SK-N-SH treated with all-trans-retinoic acid at 6 μM for 48 hours (cell line): ENCODE data around the gene GRAMD4.

ENCODE experiments used
- ATAC-seq: fragments of 200-7000 bp; cut with Tn5 transposase; 3 replicates; pipeline ENCODE4 v1.9.1; 2020; ENCODE audit warnings: mild to moderate bottlenecking, moderate library complexity
- ARNTL ChIP-seq: fragments of 450-650 bp; formaldehyde crosslinking; IDR thresholded peaks from 2 replicates; pipeline ENCODE4 v1.5.0; 2020; ENCODE audit warnings: low read depth, mild to moderate bottlenecking, moderate library complexity, borderline replicate concordance
- CSDC2 ChIP-seq: fragments of 250-450 bp; sonication (Bioruptor Pico); IDR thresholded peaks from 2 replicates; pipeline ENCODE4 v1.5.0; 2020; ENCODE audit warnings: mild to moderate bottlenecking, moderate library complexity
- CSRNP3 ChIP-seq: fragments of 250-450 bp; sonication (Bioruptor Pico); IDR thresholded peaks from 2 replicates; pipeline ENCODE4 v1.5.1; 2021; ENCODE audit warnings: mild to moderate bottlenecking, moderate library complexity
- ESRRG ChIP-seq: fragments of 250-450 bp; sonication (Bioruptor Pico); IDR thresholded peaks from 2 replicates; pipeline ENCODE4 v1.6.1; 2021; ENCODE audit warnings: mild to moderate bottlenecking
- GLIS3 ChIP-seq: fragments of 250-450 bp; sonication (Bioruptor Pico); IDR thresholded peaks from 2 replicates; pipeline ENCODE4 v1.5.0; 2020; ENCODE audit warnings: mild to moderate bottlenecking, moderate library complexity
- ISL1 ChIP-seq: fragments of 250-450 bp; sonication (Bioruptor Pico); IDR thresholded peaks from 2 replicates; pipeline ENCODE4 v2.1.2; 2022; ENCODE audit warnings: mild to moderate bottlenecking, moderate library complexity
- OSR1 ChIP-seq: fragments of 250-450 bp; sonication (Bioruptor Pico); IDR thresholded peaks from 2 replicates; pipeline ENCODE4 v1.8.0; 2022; ENCODE audit warnings: moderate library complexity, mild to moderate bottlenecking, inconsistent platforms
- PATZ1 ChIP-seq: fragments of 250-450 bp; sonication (Bioruptor Pico); IDR thresholded peaks from 2 replicates; pipeline ENCODE4 v1.8.0; 2020; ENCODE audit warnings: mild to moderate bottlenecking, moderate library complexity, borderline replicate concordance
- POU6F1 ChIP-seq: fragments of 250-450 bp; sonication (Bioruptor Pico); IDR thresholded peaks from 2 replicates; pipeline ENCODE4 v1.8.0; 2021; ENCODE audit warnings: low read depth, mild to moderate bottlenecking, moderate library complexity, borderline replicate concordance
- PPARA ChIP-seq: fragments of 250-450 bp; sonication (Bioruptor Pico); IDR thresholded peaks from 2 replicates; pipeline ENCODE4 v1.5.0; 2020; ENCODE audit warnings: mild to moderate bottlenecking, borderline replicate concordance
- RARB ChIP-seq: fragments of 250-450 bp; sonication (Bioruptor Pico); IDR thresholded peaks from 2 replicates; pipeline ENCODE4 v1.8.0; 2021; ENCODE audit warnings: mild to moderate bottlenecking, moderate library complexity
- SNAI2 ChIP-seq: fragments of 250-450 bp; sonication (Bioruptor Pico); IDR thresholded peaks from 2 replicates; pipeline ENCODE4 v1.5.0; 2020; ENCODE audit warnings: mild to moderate bottlenecking, moderate library complexity
- TCF4 ChIP-seq: fragments of 250-450 bp; sonication (Bioruptor Pico); IDR thresholded peaks from 2 replicates; pipeline ENCODE4 v1.8.0; 2021; ENCODE audit warnings: mild to moderate bottlenecking, moderate library complexity, borderline replicate concordance
- TOX ChIP-seq: fragments of 250-450 bp; sonication (Bioruptor Pico); IDR thresholded peaks from 2 replicates; pipeline ENCODE4 v1.8.0; 2021; ENCODE audit warnings: mild to moderate bottlenecking, moderate library complexity, borderline replicate concordance
- TSHZ2 ChIP-seq: fragments of 250-450 bp; sonication (Bioruptor Pico); IDR thresholded peaks from 2 replicates; pipeline ENCODE4 v1.5.0; 2020; ENCODE audit warnings: mild to moderate bottlenecking, moderate library complexity
- ZC3H10 ChIP-seq: fragments of 250-450 bp; sonication (Bioruptor Pico); IDR thresholded peaks from 2 replicates; pipeline ENCODE4 v1.5.1; 2021; ENCODE audit warnings: mild to moderate bottlenecking, moderate library complexity
- ZFP3 ChIP-seq: fragments of 250-450 bp; sonication (Bioruptor Pico); IDR thresholded peaks from 2 replicates; pipeline ENCODE4 v1.5.0; 2020; ENCODE audit warnings: mild to moderate bottlenecking, moderate library complexity
- ZFP30 ChIP-seq: fragments of 450-650 bp; formaldehyde crosslinking; IDR thresholded peaks from 2 replicates; pipeline ENCODE4 v1.5.0; 2022; ENCODE audit warnings: mild to moderate bottlenecking, moderate library complexity
- ZNF565 ChIP-seq: fragments of 450-650 bp; formaldehyde crosslinking; conservative IDR thresholded peaks from 2 replicates; pipeline ENCODE4 v1.5.0; 2020; ENCODE audit warnings: low read depth, mild to moderate bottlenecking, moderate library complexity
- ZNF70 ChIP-seq: fragments of 450-650 bp; formaldehyde crosslinking; IDR thresholded peaks from 2 replicates; pipeline ENCODE4 v1.5.0; 2020; ENCODE audit warnings: mild to moderate bottlenecking, moderate library complexity
- ZNF8 ChIP-seq: fragments of 450-650 bp; formaldehyde crosslinking; IDR thresholded peaks from 2 replicates; pipeline ENCODE4 v1.5.0; 2020; ENCODE audit warnings: mild to moderate bottlenecking, moderate library complexity

Gene GRAMD4

GRCh38 chr22:46654927-46655595 is 34.9 kb downstream of the GRAMD4 start:
- no peak for ATAC-seq
- TF ChIP-seq CSDC2 (CRISPR knock-in tag) (no peak), ZFP3 (CRISPR knock-in tag) (no peak), OSR1 (CRISPR knock-in tag) (no peak), ARNTL (CRISPR knock-in tag) (no peak), TOX (CRISPR knock-in tag) (no peak), GLIS3 (no peak), ZNF70 (no peak), TCF4 (no peak), ZFP30 (CRISPR knock-in tag) (no peak), PATZ1 (CRISPR knock-in tag) (no peak), PPARA (no peak), TSHZ2 (CRISPR knock-in tag) (no peak), SNAI2 (CRISPR knock-in tag) (no peak), ZC3H10 (CRISPR knock-in tag) (no peak), RARB (CRISPR knock-in tag) (no peak), POU6F1 (CRISPR knock-in tag) (no peak), ISL1 (CRISPR knock-in tag) (no peak)

- no peak for TF ChIP-seq ZNF565 (CRISPR knock-in tag)
- no peak for TF ChIP-seq CSRNP3
- TF ChIP-seq CSDC2 (CRISPR knock-in tag) = no peak
- no peak for TF ChIP-seq OSR1 (CRISPR knock-in tag)
- TF ChIP-seq ESRRG (CRISPR knock-in tag) = no peak
- no peak for TF ChIP-seq ZNF8 (CRISPR knock-in tag)
- TF ChIP-seq GLIS3 = no peak
- no peak for TF ChIP-seq TCF4
- TF ChIP-seq ZFP3 (CRISPR knock-in tag) = no peak
- TF ChIP-seq SNAI2 (CRISPR knock-in tag) = no peak
- no peak for TF ChIP-seq PATZ1 (CRISPR knock-in tag)
- no peak for TF ChIP-seq ISL1 (CRISPR knock-in tag)
- TF ChIP-seq ZNF70 = no peak
- TF ChIP-seq ZFP30 (CRISPR knock-in tag) = no peak
- no peak for ATAC-seq
Observed at GRCh38 chr22:46655861-46656608, 35.8 kb downstream of the GRAMD4 start.
